Fibroblast of skin of left quadriceps (primary cell): ENCODE data around the gene PPP6R2.

Experiments
- DNase-seq, 2 experiments: peaks; one replicate each; pipeline ENCODE4 v3.0.0-alpha.2; 2013; ENCODE audit warnings: low read depth in 2 of 2

The PPP6R2 gene

DNA sequence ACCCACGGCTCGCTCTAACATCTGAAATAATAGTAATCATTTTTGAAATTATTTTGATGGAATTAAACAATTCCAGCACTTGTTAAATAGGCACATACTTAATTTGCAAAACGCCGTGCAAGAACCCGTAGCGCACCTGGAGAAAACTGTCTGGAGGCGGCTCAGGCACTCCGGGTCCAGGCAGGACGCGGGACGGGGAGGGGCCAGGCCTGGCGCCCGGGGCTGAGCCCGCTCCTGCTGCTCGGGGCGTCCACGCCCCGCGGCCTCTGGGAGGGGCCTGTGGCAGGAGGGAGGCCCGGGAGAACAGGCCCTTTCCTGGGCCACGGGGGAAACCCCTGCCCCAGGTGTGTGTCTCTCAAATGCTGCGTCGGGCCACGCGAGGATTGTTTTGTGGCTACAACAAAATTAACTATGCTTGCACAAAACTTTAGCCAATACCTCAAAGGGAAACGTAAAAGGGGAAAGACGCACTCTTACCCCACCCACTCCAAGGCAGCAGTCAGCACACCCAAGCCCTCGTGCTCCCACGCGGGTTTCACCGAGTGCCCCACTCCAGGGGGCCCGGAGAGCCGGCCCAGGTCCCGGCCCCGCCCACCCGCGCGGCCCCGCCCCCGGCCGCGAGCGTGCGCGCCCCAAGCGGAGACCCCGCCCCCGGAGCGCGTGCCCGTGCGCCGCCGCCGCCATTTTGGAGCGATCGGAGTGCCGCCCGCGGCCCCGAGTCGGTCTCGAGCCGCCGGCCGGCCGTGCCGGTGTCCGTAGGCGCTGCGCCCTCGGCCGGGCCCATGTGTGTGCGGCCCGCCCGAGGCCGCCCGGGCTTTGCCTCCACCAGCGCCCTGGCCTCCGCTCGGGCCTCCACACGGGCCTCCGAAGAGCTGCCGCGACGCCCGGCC lies at the start of gene PPP6R2:
TSS of gene PPP6R2 (plus strand) at position 677 of the 890 bp plus-strand sequence. CDS start 50,582 bp downstream, outside the sequence.
- DNase-seq, result no peak

GRCh38 chr22:50293441-50294318 lies 49.4 kb upstream of the PPP6R2 start:
- DNase-seq, result no peak

DNA sequence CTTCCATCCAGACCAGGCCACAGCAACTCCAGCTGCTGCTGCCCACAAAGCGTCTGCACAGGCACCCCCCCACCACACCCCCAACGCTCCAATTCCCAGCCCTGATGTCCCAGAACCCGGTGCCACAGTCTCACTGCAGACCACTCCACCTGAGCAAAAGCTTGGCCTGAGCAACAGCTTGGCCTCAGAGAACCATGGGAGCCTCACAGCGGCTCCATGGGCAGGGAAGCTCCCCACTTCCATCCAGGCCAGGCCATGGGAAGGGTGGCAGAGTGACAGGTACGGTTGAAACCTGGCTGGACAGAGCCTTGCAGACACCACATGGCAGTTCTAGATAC lies 48.8 kb upstream of the PPP6R2 start:
- DNase-seq, result no peak

- DNase-seq, result no peak
Observed at GRCh38 chr22:50296658-50297490, 46.3 kb upstream of the PPP6R2 start.

DNA sequence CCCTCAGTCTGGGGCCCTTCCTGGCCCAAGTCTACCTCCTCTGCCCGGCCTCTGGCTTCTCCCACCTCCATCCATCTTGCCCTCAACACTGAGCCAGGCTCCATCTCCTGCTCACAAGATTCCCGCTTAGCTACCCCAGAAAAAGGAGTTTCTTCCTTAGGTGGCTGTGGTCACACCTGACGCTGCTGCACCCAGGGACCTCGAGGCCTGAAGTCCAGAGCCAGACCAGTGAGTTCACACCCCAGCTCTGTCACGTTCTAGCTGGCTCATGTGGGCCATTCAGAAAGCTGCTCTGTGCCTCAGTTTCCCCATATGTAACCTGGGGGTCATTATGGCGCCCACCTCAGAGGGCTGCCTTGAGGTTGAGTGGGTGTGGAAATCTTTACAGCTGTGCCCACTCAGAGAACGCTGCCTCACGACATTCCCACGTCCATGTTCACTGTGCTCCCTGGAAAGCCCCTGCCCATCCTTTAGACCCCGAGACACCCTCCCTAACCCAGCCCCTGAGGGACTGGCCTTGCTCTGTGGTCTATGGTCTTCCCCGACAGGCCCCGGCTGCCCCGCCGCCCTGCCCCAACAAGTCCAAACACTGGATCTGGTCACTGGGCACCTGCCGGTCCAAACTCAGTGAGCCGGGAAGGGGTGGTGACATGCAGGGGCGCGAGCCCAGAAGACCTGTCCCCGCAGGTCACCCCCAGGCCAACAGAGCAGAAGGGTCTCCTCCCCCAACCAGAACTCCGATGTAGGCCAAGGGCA lies 45.4 kb upstream of the PPP6R2 start:
- DNase-seq, result no peak

DNA sequence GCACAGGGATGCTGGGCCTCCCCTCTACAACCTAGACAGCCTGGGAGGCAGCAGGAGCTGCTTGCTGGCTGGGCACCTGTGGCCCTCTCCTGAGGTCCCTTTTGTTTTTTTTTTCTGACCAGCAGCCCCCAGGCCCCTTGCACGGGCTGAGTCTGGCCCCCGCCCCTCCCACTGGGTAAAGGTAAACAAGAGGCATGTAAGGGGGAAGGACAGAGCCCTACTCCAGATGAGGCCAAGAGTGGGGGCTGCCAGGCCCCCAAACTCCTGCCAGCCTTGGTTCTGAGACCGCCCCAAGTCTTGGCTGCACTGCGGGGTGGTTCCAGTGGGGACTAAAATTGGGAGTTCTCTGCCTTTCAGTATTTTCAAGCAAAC lies 44.9 kb upstream of the PPP6R2 start:
- DNase-seq, result no peak

DNA sequence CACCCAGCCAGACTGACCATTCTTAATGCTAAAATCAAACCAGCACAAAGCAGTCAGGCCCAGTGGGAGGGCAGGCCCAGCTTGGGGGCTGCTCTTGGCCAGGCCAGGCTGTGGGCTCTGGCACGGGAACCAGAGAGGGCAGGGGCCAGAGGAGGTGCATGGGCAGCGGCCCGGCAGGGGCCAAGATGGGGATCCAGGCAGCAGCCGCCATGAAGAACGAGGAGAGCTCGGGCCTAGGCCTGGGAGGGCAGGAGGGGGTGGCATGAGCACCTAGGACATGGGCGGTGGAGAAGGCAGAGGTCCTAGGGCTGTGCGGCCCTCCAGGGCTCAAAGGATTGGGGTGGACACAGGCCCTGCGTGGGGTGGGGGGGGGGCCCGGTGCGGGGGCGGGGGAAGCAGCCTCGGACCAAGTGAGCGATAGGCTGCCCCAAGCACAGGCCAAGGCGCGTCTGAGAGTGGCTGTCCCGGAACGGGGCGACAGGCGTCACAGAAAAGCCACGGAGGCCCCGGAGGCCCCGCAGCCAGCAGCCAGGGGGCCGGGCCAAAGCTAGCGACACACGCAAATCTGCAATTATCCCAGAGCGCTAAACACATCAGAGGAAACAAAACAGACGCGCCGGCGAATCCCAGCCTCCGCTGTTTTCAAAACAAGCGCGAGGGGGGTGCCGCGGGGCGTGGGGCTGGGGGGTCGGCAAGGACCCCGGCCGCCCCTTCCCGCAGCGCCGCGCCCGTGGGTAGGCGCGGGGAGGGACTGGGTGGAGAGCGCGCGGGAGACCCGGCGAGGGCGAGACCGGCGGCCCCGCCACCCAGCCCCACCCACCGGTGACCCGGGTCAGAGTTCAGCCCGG lies 44.0 kb upstream of the PPP6R2 start:
- no peak for DNase-seq

GRCh38 chr22:50299785-50300619 lies 43.1 kb upstream of the PPP6R2 start:
- DNase-seq, result no peak

DNA sequence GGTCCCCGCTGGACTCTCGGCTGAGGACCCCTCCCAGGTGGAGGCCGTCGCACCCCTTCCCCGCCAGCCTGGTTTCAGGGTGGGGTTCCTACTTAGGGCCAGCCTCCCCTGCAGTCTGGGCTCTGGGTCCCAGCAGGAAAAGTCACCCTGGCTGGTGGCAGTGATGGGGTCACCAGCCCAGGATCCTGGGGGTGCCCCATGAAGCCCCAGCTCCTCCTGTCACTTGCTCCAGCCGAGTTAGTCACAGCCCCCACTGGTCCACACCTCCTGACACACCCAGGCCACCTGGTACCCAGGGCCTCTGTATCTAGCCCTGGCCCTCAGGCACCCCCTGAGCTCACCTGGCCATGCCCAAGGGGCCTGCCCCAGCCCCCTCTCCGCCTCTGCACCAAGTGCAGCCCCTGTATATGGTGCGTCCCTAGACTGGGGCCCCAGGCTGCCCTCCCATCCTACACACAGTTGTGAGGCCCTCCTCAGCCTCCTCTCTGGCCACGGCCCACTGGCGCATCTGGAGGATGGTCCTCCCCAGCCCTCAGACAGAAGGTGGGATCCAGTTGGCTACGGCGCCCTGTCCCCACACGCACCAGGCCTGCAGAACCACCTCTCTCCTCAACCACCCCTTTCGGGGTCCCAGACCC lies 42.4 kb upstream of the PPP6R2 start:
- no peak for DNase-seq

DNA sequence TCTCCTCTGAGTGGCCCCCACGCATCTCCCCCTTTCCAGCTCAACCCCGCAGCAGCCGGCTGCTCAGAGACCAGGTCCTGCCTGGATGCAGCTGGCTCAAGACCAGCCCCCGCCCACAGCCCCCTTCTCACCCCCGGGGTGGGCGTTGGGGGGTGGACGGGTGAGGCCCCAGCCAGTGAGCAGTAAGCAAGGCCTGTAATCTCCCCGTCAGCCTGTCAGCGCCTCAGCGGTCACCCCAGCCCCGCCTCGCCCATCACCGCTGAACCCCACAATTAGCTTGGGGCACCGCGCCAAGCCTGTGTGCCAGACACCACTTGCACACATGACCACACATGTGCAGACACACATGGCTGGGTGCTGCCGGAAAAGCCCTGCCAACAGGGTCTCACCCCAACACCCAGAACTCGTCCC lies 41.5 kb upstream of the PPP6R2 start:
- DNase-seq, result no peak

DNA sequence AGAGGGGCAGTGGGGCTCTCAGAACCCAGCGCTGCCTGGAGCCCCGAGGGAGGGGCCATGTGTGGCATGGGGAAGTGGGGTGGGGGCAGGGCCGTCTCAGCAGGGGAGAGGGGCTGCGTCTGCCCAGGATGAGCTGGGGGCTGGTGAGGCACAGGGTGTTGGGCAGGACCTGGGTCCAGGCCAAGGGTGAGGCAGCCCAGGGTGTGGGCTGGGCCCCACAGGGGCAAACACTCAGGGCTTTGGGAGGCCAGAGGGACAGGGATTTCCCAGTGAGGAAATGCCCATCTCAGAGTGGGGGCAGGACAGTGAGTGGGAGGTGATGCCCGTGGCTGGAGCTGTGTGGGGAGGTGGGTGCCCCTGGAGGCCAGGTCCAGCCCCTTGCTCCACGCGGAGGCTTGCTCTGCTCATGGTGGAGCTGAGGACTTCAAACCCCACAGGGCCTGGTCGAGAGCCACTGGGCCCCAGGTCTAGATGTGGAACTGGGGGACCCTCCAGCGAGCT lies 41.0 kb upstream of the PPP6R2 start:
- no peak for DNase-seq

GRCh38 chr22:50302564-50302963 lies 40.6 kb upstream of the PPP6R2 start:
- DNase-seq, result no peak

- DNase-seq, result no peak
Observed at GRCh38 chr22:50303515-50303847, 39.6 kb upstream of the PPP6R2 start.

DNA sequence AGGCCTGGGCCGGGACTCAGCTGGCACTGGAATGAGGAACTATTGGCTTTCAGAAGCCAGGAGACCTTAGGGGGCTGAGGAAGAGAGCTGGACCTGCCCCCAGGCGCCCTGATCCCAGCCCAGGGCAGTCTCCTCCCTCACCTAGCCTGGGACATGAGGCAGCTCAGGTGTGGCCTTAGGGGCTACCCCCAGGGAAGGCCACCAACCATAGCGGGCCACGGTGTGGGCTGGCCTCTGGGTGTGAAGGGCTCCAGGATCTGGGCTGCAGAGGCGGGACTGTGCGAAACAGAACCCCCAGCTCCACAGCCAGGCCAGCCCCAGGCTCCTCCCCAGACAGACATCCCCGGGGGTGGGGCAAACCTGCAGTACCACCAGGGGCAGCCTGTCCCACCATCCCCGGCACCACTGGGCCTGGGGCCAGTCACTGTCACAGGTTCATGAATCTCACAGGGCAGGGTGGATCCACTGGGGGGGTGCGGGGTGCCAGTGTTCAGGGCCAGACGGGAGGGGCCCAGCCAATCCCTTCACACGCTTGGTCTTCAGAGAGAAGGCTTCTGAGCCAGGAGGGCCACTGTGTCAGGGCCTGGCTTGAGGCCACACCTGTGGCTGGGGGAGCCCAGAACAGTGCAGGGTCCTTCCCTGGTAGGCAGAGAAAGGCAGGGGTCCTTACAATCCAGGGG lies 39.1 kb upstream of the PPP6R2 start:
- no peak for DNase-seq

GRCh38 chr22:50304528-50305392 lies 38.4 kb upstream of the PPP6R2 start:
- DNase-seq, result no peak

DNA sequence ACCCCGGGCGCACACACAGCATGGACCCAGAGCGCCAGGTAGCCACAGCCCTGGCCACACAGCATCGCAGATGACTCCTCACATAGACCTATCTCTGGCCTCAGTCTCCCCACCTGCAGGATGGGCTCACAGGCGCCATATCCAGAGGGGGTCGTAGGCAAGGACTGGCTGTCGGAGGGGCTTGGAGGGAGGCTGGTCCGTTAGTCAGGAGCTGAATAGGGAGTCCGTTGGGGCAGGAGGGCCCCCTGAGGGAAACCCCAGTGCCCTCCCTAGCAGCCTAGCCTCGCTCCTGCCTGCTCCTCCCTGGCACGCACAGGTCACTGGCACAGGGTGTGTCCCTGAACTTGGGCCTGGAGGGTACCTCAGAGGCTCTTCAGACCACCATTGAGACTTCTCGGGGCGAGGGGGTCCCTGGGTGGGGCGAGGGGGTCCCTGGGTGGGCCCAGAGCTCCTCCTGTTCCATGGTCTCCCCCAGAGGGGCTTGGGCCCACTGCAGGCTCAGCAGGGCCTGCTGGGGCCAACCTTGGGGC lies 37.7 kb upstream of the PPP6R2 start:
- no peak for DNase-seq
